ENCODE results near the gene YIPF3. TPM values are rescaled to one million over a fixed set of nuclear protein-coding genes. Genes with fewer than 3 reads are reported as not detected.

YIPF3 gene
- total and polyA plus RNA-seq, 2 experiments from 2014 or later, result 166 to 198 TPM

GRCh38 chr6:43465948-43466347, 50.8 kb downstream of the YIPF3 start:
- Histone ChIP-seq H3K4me3 (no peak overlapping the region), H3K9me3 (ENCODE audit: low read depth) (no peaks in the 10 kb centered on the region), H3K9me2 (replicated peaks; ENCODE audit: insufficient read depth) (no peaks in the 10 kb centered on the region), H3K79me2 (no peaks in the 10 kb centered on the region), H3K27me3 (peaks cover 6% of the 10 kb centered on the region), H3K36me3 (replicated peaks; ENCODE audit: insufficient read depth, low read depth) (no peaks in the 10 kb centered on the region), H3K4me1 (ENCODE audit: insufficient read depth) (no peaks in the 10 kb centered on the region), H3K4me2 (no peak overlapping the region), H2AFZ (no peak overlapping the region), H3K27ac (no peak overlapping the region), H4K20me1 (ENCODE audit: insufficient read depth, poor library complexity, severe bottlenecking) (no peaks in the 10 kb centered on the region)
- WGBS (ENCODE audit: low lambda C conversion rate, missing lambda C conversion rate), result 72% methylated on average over 2 of the region's 2 CpGs
- no peak for TF ChIP-seq EZH2phosphoT487 (IDR thresholded peaks at IDR 0.05; ENCODE audit: low read depth, severe bottlenecking, unreplicated experiment)
- no peak for TF ChIP-seq EZH2 (IDR thresholded peaks at IDR 0.05; ENCODE audit: borderline replicate concordance)
- TF ChIP-seq, protein P1, sequence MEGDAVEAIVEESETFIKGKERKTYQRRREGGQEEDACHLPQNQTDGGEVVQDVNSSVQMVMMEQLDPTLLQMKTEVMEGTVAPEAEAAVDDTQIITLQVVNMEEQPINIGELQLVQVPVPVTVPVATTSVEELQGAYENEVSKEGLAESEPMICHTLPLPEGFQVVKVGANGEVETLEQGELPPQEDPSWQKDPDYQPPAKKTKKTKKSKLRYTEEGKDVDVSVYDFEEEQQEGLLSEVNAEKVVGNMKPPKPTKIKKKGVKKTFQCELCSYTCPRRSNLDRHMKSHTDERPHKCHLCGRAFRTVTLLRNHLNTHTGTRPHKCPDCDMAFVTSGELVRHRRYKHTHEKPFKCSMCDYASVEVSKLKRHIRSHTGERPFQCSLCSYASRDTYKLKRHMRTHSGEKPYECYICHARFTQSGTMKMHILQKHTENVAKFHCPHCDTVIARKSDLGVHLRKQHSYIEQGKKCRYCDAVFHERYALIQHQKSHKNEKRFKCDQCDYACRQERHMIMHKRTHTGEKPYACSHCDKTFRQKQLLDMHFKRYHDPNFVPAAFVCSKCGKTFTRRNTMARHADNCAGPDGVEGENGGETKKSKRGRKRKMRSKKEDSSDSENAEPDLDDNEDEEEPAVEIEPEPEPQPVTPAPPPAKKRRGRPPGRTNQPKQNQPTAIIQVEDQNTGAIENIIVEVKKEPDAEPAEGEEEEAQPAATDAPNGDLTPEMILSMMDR (IDR thresholded peaks at IDR 0.05; ENCODE audit: poor library complexity), result no peak
- no peak for DNase-seq (ENCODE audit: low spot score)

DNA sequence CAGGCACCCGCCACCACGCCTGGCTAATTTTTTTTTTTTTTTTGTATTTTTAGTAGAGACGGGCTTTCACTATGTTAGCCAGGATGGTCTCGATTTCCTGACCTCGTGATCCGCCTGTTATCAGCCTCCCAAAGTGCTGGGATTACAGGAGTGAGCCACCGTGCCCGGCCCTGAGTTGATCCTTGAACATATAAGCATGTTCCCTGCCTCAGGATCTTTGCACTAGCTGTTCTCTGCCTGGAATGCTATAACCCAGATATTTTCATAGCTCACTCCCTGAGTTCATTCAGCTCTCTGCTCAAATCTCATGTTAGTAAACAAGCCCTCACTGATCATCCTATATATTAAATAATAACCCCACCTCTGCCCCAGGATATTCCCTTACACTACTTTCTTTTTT, 52.4 kb downstream of the YIPF3 start:
- H4K20me1 ChIP-seq (ENCODE audit: insufficient read depth, poor library complexity, severe bottlenecking), result no peaks in the 10 kb centered on the region
- no peak for TF ChIP-seq EZH2 (IDR thresholded peaks at IDR 0.05; ENCODE audit: borderline replicate concordance)
- TF ChIP-seq, protein P1 (IDR thresholded peaks at IDR 0.05; ENCODE audit: poor library complexity), result no peak
- TF ChIP-seq EZH2phosphoT487 (IDR thresholded peaks at IDR 0.05; ENCODE audit: low read depth, severe bottlenecking, unreplicated experiment), result no peak
- no peak overlapping the region for H3K4me3 ChIP-seq
- no peak for DNase-seq (ENCODE audit: low spot score)
- no peaks in the 10 kb centered on the region for H3K36me3 ChIP-seq (replicated peaks; ENCODE audit: insufficient read depth, low read depth)
- H3K9me3 ChIP-seq (ENCODE audit: low read depth), result no peaks in the 10 kb centered on the region
- peaks cover 10% of the 10 kb centered on the region for H3K27me3 ChIP-seq
- 93% methylated on average over 8 of the region's 8 CpGs for WGBS (ENCODE audit: low lambda C conversion rate, missing lambda C conversion rate)
- no peaks in the 10 kb centered on the region for H3K79me2 ChIP-seq
- H3K4me1 ChIP-seq (ENCODE audit: insufficient read depth), result no peaks in the 10 kb centered on the region
- no peak overlapping the region for H3K27ac ChIP-seq
- no peak overlapping the region for H3K4me2 ChIP-seq
- no peaks in the 10 kb centered on the region for H3K9me2 ChIP-seq (replicated peaks; ENCODE audit: insufficient read depth)
- H2AFZ ChIP-seq, result no peak overlapping the region

DNA sequence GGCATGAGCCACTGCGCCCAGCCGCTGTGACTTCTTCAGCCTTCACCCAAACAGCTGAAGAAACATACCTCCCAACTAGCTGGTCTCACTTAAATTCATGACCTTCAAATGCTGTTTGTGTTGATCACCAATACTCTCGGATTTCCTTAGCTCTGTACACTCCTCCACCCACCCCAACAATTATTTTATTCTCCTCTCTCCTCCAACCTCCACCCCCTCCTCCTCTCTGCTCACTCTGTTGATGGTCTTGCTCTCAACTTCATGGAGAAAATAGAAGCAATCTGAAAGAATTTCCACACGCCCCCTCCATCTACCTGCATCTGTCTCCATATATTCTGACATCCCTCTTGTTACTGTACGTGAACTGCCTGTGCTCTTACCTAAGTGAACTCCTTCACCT, 54.8 kb downstream of the YIPF3 start:
- H3K27me3 ChIP-seq, result peaks cover 15% of the 10 kb centered on the region
- WGBS (ENCODE audit: low lambda C conversion rate, missing lambda C conversion rate), result 83% methylated on average over 5 of the region's 5 CpGs
- H4K20me1 ChIP-seq (ENCODE audit: insufficient read depth, poor library complexity, severe bottlenecking), result no peaks in the 10 kb centered on the region
- TF ChIP-seq EZH2 (IDR thresholded peaks at IDR 0.05; ENCODE audit: borderline replicate concordance) (no peak), EZH2phosphoT487 (IDR thresholded peaks at IDR 0.05; ENCODE audit: low read depth, severe bottlenecking, unreplicated experiment) (no peak)
- TF ChIP-seq, protein P1 (IDR thresholded peaks at IDR 0.05; ENCODE audit: poor library complexity), result no peak
- no peak for DNase-seq (ENCODE audit: low spot score)
- no peaks in the 10 kb centered on the region for H3K4me1 ChIP-seq (ENCODE audit: insufficient read depth)
- no peak overlapping the region for H3K27ac ChIP-seq
- no peaks in the 10 kb centered on the region for H3K79me2 ChIP-seq
- no peak overlapping the region for H2AFZ ChIP-seq
- H3K36me3 ChIP-seq (replicated peaks; ENCODE audit: insufficient read depth, low read depth), result no peaks in the 10 kb centered on the region
- H3K4me2 ChIP-seq, result no peak overlapping the region
- H3K4me3 ChIP-seq, result no peak overlapping the region
- H3K9me3 ChIP-seq (ENCODE audit: low read depth), result no peaks in the 10 kb centered on the region
- no peaks in the 10 kb centered on the region for H3K9me2 ChIP-seq (replicated peaks; ENCODE audit: insufficient read depth)

Small RNA genes within 50 kb of the gene (small RNA-seq; reads per million reads assigned to genes)
- gene RF00426, result not detected
- not detected for gene RNU6-1113P

Other genes with a start within 250 kb of the YIPF3 start
- gene SLC22A7, start 218.7 kb downstream of the YIPF3 start, total RNA-seq, result 24.3 and 31.5 TPM in 2 replicates
- gene SLC22A7, start 218.7 kb downstream of the YIPF3 start, polyA plus RNA-seq, result 18.5 and 40.1 TPM in 2 replicates
- 0.80 and 1.6 TPM in 2 replicates for gene CRIP3, start 208.1 kb downstream of the YIPF3 start, total RNA-seq
- gene CRIP3, start 208.1 kb downstream of the YIPF3 start, polyA plus RNA-seq, result 1.0 and 1.5 TPM in 2 replicates
- 13.4 and 14.4 TPM in 2 replicates for gene ZNF318, start 147.3 kb downstream of the YIPF3 start, total RNA-seq
- gene ZNF318, start 147.3 kb downstream of the YIPF3 start, polyA plus RNA-seq, result 6.4 and 6.9 TPM in 2 replicates
- gene ABCC10, start 89.4 kb downstream of the YIPF3 start, total RNA-seq, result 16.7 and 17.6 TPM in 2 replicates
- 33.3 and 41.3 TPM in 2 replicates for gene ABCC10, start 89.4 kb downstream of the YIPF3 start, polyA plus RNA-seq
- 0.33 and 0.60 TPM in 2 replicates for gene DLK2, start 61.4 kb downstream of the YIPF3 start, total RNA-seq
- gene DLK2, start 61.4 kb downstream of the YIPF3 start, polyA plus RNA-seq, result 1.8 and 2.1 TPM in 2 replicates
- gene TJAP1, start 39.4 kb downstream of the YIPF3 start, total RNA-seq, result 14.6 and 16.4 TPM in 2 replicates
- 10.3 and 13.8 TPM in 2 replicates for gene TJAP1, start 39.4 kb downstream of the YIPF3 start, polyA plus RNA-seq
- 0.28 TPM in 1 of 2 replicates, not detected in the other for gene LRRC73, start 6.6 kb downstream of the YIPF3 start, total RNA-seq
- 0.07 and 0.22 TPM in 2 replicates for gene LRRC73, start 6.6 kb downstream of the YIPF3 start, polyA plus RNA-seq
- gene POLR1C, start 163 bp upstream of the YIPF3 start, total RNA-seq, result 26.1 and 37.7 TPM in 2 replicates
- 33.7 and 36.2 TPM in 2 replicates for gene POLR1C, start 163 bp upstream of the YIPF3 start, polyA plus RNA-seq
- gene XPO5, start 59.1 kb upstream of the YIPF3 start, total RNA-seq, result 21.4 and 23.4 TPM in 2 replicates
- gene XPO5, start 59.1 kb upstream of the YIPF3 start, polyA plus RNA-seq, result 12.0 and 16.2 TPM in 2 replicates
- 7.4 and 8.9 TPM in 2 replicates for gene POLH, start 59.3 kb upstream of the YIPF3 start, total RNA-seq
- 5.0 and 5.1 TPM in 2 replicates for gene POLH, start 59.3 kb upstream of the YIPF3 start, polyA plus RNA-seq
- 42.9 and 59.5 TPM in 2 replicates for gene GTPBP2, start 112.3 kb upstream of the YIPF3 start, total RNA-seq
- gene GTPBP2, start 112.3 kb upstream of the YIPF3 start, polyA plus RNA-seq, result 21.9 and 28.7 TPM in 2 replicates
- gene MAD2L1BP, start 118.9 kb upstream of the YIPF3 start, total RNA-seq, result 36.3 and 47.6 TPM in 2 replicates
- gene MAD2L1BP, start 118.9 kb upstream of the YIPF3 start, polyA plus RNA-seq, result 32.1 and 43.8 TPM in 2 replicates
- 0.08 and 0.73 TPM in 2 replicates for gene RSPH9, start 128.1 kb upstream of the YIPF3 start, total RNA-seq
- gene RSPH9, start 128.1 kb upstream of the YIPF3 start, polyA plus RNA-seq, result 1.8 and 2.8 TPM in 2 replicates
- 46.1 and 53.1 TPM in 2 replicates for gene MRPS18A, start 170.9 kb upstream of the YIPF3 start, total RNA-seq
- gene MRPS18A, start 170.9 kb upstream of the YIPF3 start, polyA plus RNA-seq, result 68.8 and 71.1 TPM in 2 replicates

All from hepatocyte (in vitro differentiated cells).